ENCODE measurements around the gene LRRN2. TPM values are rescaled to one million over a fixed set of nuclear protein-coding genes. Genes with fewer than 3 reads are reported as not detected.
"Not testable (repeated sequence)": the region's sequence is repeated elsewhere in the genome, so short reads cannot be mapped to it uniquely, and the experiment has no call there.

The LRRN2 gene
- total RNA-seq, 1 donor from 2014 or later = 6.5 TPM

- H3K4me3 ChIP-seq = no peak overlapping the region
- no peaks in the 10 kb centered on the region for H3K9me3 ChIP-seq
- no peaks in the 10 kb centered on the region for H3K27me3 ChIP-seq
- H3K36me3 ChIP-seq = no peaks in the 10 kb centered on the region
- TF ChIP-seq CTCF (IDR thresholded peaks at IDR 0.05) = no peak
- no peaks in the 10 kb centered on the region for H3K4me1 ChIP-seq
- intact Hi-C loops (cut with DNase I) = no loop called here
- H3K27ac ChIP-seq = no peak overlapping the region
- no peak for DNase-seq (ENCODE audit: low spot score in 2 of 2)
Measured at GRCh38 chr1:204640578-204640977, 45.0 kb downstream of the LRRN2 start.

GRCh38 chr1:204634260-204634910, 51.2 kb downstream of the LRRN2 start:
- Histone ChIP-seq H3K4me1 (no peaks in the 10 kb centered on the region), H3K36me3 (no peaks in the 10 kb centered on the region), H3K9me3 (no peaks in the 10 kb centered on the region), H3K27me3 (no peaks in the 10 kb centered on the region), H3K4me3 (no peak overlapping the region), H3K27ac (no peak overlapping the region)
- DNase-seq (ENCODE audit: low spot score in 2 of 2) = no peak
- intact Hi-C loops (cut with DNase I) = no loop called here
- no peak for TF ChIP-seq CTCF (IDR thresholded peaks at IDR 0.05)

- Histone ChIP-seq H3K36me3 (no peaks in the 10 kb centered on the region), H3K27me3 (no peaks in the 10 kb centered on the region), H3K4me1 (no peaks in the 10 kb centered on the region), H3K4me3 (no peak overlapping the region), H3K9me3 (no peaks in the 10 kb centered on the region), H3K27ac (no peak overlapping the region)
- intact Hi-C loops (cut with DNase I) = no loop called here
- no peak for TF ChIP-seq CTCF (IDR thresholded peaks at IDR 0.05)
- no peak for DNase-seq (ENCODE audit: low spot score in 2 of 2)
Measured at GRCh38 chr1:204633665-204634064, 51.9 kb downstream of the LRRN2 start.

GRCh38 chr1:204630132-204630905, 55.2 kb downstream of the LRRN2 start:
- no peak for DNase-seq (ENCODE audit: low spot score in 2 of 2)
- Histone ChIP-seq H3K36me3 (no peaks in the 10 kb centered on the region), H3K27ac (no peak overlapping the region), H3K4me1 (no peaks in the 10 kb centered on the region), H3K9me3 (no peaks in the 10 kb centered on the region), H3K27me3 (no peaks in the 10 kb centered on the region), H3K4me3 (no peak overlapping the region)
- intact Hi-C loops (cut with DNase I) = no loop called here
- no peak for TF ChIP-seq CTCF (IDR thresholded peaks at IDR 0.05)

- H3K27me3 ChIP-seq; DNase-seq (ENCODE audit: low spot score in 2 of 2); intact Hi-C loops (cut with DNase I): not testable (repeated sequence)
Measured at GRCh38 chr1:204629459-204629858, 56.1 kb downstream of the LRRN2 start.

GRCh38 chr1:204628868-204629267, 56.7 kb downstream of the LRRN2 start:
- Histone ChIP-seq H3K36me3 (no peaks in the 10 kb centered on the region), H3K27me3 (no peaks in the 10 kb centered on the region), H3K4me1 (no peaks in the 10 kb centered on the region), H3K9me3 (no peaks in the 10 kb centered on the region), H3K4me3 (no peak overlapping the region), H3K27ac (no peak overlapping the region)
- DNase-seq (ENCODE audit: low spot score in 2 of 2) = no peak
- no peak for TF ChIP-seq CTCF (IDR thresholded peaks at IDR 0.05)
- intact Hi-C loops (cut with DNase I) = no loop called here

More at GRCh38 chr1:204629459-204629858, 56.1 kb downstream of the LRRN2 start:
- not testable (repeated sequence) for H3K9me3 ChIP-seq, H3K27ac ChIP-seq, H3K4me1 ChIP-seq, H3K36me3 ChIP-seq, H3K4me3 ChIP-seq

All from ascending aorta (tissue), 2 donors.